Thymus (tissue), 11 donors: Measurements from ENCODE around the gene AHCYL1. TPM values are rescaled to one million over a fixed set of nuclear protein-coding genes. Genes with fewer than 3 reads are reported as not detected.

Experiments used
- DNase-seq, 9 donors: peaks; one replicate each; pipeline ENCODE4 v3.0.0-alpha.2; 2013; ENCODE audit warnings: low spot score in 9 of 9, low read depth in 6 of 9, missing footprints in 1 of 9
- H3K27ac ChIP-seq, 2 donors: one replicate each; pipeline ENCODE4 v1.5.1; 2013; ENCODE audit warnings: control low read depth in 1 of 2, low read depth in 1 of 2, low read length in 1 of 2, mild to moderate bottlenecking in 1 of 2, moderate library complexity in 1 of 2
- H3K27me3 ChIP-seq, 2 donors: one replicate each; pipeline ENCODE4 v1.5.1; 2013; ENCODE audit warnings: low read length in 1 of 2; ENCODE audit not compliant: control insufficient read depth in 2 of 2, insufficient read depth in 1 of 2
- H3K36me3 ChIP-seq, 2 donors: one replicate each; pipeline ENCODE4 v1.5.1; 2013; ENCODE audit warnings: low read length in 1 of 2, mild to moderate bottlenecking in 1 of 2, moderate library complexity in 1 of 2; ENCODE audit not compliant: control insufficient read depth in 2 of 2, insufficient read depth in 2 of 2
- H3K4me1 ChIP-seq, 2 donors: one replicate each; pipeline ENCODE4 v1.5.1; 2013; ENCODE audit warnings: low read length in 2 of 2; ENCODE audit not compliant: control insufficient read depth in 2 of 2, insufficient read depth in 2 of 2
- H3K4me3 ChIP-seq, 2 donors: one replicate each; pipeline ENCODE4 v1.5.1; 2013; ENCODE audit warnings: low read length in 2 of 2, control low read depth in 1 of 2, mild to moderate bottlenecking in 1 of 2
- H3K9me3 ChIP-seq, 2 donors: one replicate each; pipeline ENCODE4 v1.5.1; 2013; ENCODE audit warnings: low read length in 1 of 2, mild to moderate bottlenecking in 1 of 2; ENCODE audit not compliant: control insufficient read depth in 2 of 2, insufficient read depth in 1 of 2
- WGBS: extraction: QIAGEN DNeasy Blood & Tissue Kit; methylation state at CpG from one replicate; pipeline ENCODE4 v1.1.7; 2013; 5-methylcytosine and 5-hydroxymethylcytosine counted together
- polyA plus RNA-seq: library from polyadenylated mRNA; stranded (reverse); fragments of 200-250 nt; gene quantifications from one replicate; pipeline ENCODE4 v1.2.3, GENCODE V29; 2013
- total RNA-seq: library from RNA; stranded (reverse); fragments of 120-200 nt; gene quantifications from one replicate; pipeline ENCODE4 v1.2.4, GENCODE V29; 2013
- donor health status: healthy.

AHCYL1 gene
- total and polyA plus RNA-seq, 2 donors, result 19.3 to 33.7 TPM

DNA sequence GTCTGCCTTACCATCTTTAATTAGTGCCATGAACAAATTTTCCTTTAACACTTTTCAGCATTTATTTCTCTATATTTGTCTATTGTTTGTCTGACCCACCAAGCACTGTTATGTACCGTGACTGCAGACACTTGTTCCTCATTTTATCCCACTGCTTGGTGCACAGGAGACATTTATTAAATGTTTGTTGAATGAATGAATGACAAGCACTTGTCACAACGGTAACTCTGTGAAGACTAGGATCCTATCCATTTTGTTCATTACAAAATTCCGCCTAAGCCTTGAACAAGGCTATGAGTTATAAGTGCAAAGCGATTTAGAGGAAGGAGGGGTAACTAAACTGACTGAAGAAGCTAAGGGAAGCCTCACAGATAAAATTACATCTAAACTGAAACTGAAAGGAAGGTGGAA lies 49.5 kb downstream of the AHCYL1 start:
- Histone ChIP-seq H3K27me3 (no peaks in the 10 kb centered on the region), H3K4me1 (peaks cover 13 to 18% of the 10 kb centered on the region in 2 donors), H3K27ac (peak overlapping the region; percentile 87 to 92), H3K36me3 (peaks cover 11 to 12% of the 10 kb centered on the region in 2 donors), H3K4me3 (peak overlapping the region; percentile 67 to 89), H3K9me3 (no peaks in the 10 kb centered on the region)
- 48% methylated on average over 4 of the region's 4 CpGs for WGBS
- no peak for DNase-seq

- no peaks in the 10 kb centered on the region for H3K9me3 ChIP-seq
- peaks cover 17 to 18% of the 10 kb centered on the region in 2 donors for H3K36me3 ChIP-seq
- under 1% methylated on average over 66 of the region's 66 CpGs for WGBS
- H3K4me3 ChIP-seq, result peak within 1 kb of the TSS; percentile 67 to 89
- peaks cover 13 to 18% of the 10 kb centered on the region in 2 donors for H3K4me1 ChIP-seq
- no peaks in the 10 kb centered on the region for H3K27me3 ChIP-seq
- DNase-seq, result peak; percentile 92 to 99 (median 95)
- peak within 1 kb of the TSS; percentile 87 to 92 for H3K27ac ChIP-seq
These were observed 50.1 kb downstream of the AHCYL1 start, which contains the start of gene STRIP1 for GRCh38 chr1:110034451-110035235. Gene STRIP1, plus strand, starts transcription at chr1:110034624. Its CDS starts 14 bp downstream, at chr1:110034638.

GRCh38 chr1:110035236-110035752 lies 50.7 kb downstream of the AHCYL1 start:
- H3K36me3 ChIP-seq, result peaks cover 23 to 25% of the 10 kb centered on the region in 2 donors
- peak overlapping the region in 1 of 2 donors; percentile 38 for H3K27ac ChIP-seq
- no peaks in the 10 kb centered on the region for H3K27me3 ChIP-seq
- peak overlapping the region; percentile 67 to 89 for H3K4me3 ChIP-seq
- DNase-seq, result no peak
- peaks cover 13 to 18% of the 10 kb centered on the region in 2 donors for H3K4me1 ChIP-seq
- no peaks in the 10 kb centered on the region for H3K9me3 ChIP-seq
- 12% methylated on average over 16 of the region's 16 CpGs for WGBS

DNA sequence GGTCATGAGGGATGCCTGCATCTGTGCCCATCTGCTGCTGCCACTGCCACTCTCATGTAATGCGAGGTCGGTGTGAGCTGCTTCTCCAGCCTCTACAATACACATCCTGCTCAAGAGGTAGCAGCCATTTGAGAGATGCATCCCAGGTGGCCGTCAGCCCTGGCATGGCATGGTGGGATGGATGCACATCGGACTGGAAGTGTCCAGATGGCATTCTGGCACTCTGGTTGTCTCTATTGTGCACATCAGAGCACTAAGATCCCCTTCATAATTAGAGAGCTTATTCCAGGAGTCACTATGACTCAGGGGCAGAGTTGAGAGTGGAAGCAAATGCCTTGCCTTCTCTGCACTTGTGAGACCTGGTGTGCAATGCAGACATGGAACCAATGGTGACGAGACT lies 53.7 kb downstream of the AHCYL1 start:
- H3K4me3 ChIP-seq, result no peak overlapping the region
- no peak for DNase-seq
- H3K4me1 ChIP-seq, result peaks cover 13% of the 10 kb centered on the region in 2 donors
- no peak overlapping the region for H3K27ac ChIP-seq
- peaks cover 52 to 54% of the 10 kb centered on the region in 2 donors for H3K36me3 ChIP-seq
- H3K27me3 ChIP-seq, result no peaks in the 10 kb centered on the region
- H3K9me3 ChIP-seq, result no peaks in the 10 kb centered on the region
- WGBS, result 96% methylated on average over 5 of the region's 5 CpGs

DNA sequence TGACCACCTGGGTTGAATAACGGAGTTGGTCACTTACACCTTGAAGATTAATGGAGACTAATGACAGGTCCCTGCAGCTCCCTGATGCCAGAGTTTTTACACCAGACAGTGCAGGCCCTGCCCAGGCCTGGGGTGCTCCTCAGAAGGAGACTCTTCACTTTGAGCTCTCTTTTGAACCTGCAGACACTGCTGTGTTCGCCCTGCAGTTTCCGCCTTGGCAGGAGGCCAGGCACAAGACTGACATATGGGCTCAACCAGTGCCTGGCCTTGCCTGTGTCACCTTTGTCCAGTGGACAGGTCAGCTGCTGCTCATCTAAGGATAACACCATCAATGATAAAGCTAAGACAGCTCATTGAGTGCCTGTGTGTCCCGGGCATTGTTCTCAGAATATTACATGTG lies 55.1 kb downstream of the AHCYL1 start:
- Histone ChIP-seq H3K9me3 (no peaks in the 10 kb centered on the region), H3K27me3 (no peaks in the 10 kb centered on the region), H3K27ac (no peak overlapping the region), H3K4me3 (no peak overlapping the region), H3K36me3 (peaks cover 63 to 64% of the 10 kb centered on the region in 2 donors), H3K4me1 (peaks cover 8 to 13% of the 10 kb centered on the region in 2 donors)
- 98% methylated on average over 4 of the region's 4 CpGs for WGBS
- no peak for DNase-seq

- H3K9me3 ChIP-seq, result no peaks in the 10 kb centered on the region
- DNase-seq, result no peak
- H3K4me3 ChIP-seq, result no peak overlapping the region
- no peaks in the 10 kb centered on the region for H3K27me3 ChIP-seq
- no peak overlapping the region for H3K27ac ChIP-seq
- 94% methylated on average over 4 of the region's 4 CpGs for WGBS
- H3K36me3 ChIP-seq, result peaks cover 72 to 73% of the 10 kb centered on the region in 2 donors
- peaks cover 3 to 7% of the 10 kb centered on the region in 2 donors for H3K4me1 ChIP-seq
These were observed 56.0 kb downstream of the AHCYL1 start for GRCh38 chr1:110040548-110040947.

DNA sequence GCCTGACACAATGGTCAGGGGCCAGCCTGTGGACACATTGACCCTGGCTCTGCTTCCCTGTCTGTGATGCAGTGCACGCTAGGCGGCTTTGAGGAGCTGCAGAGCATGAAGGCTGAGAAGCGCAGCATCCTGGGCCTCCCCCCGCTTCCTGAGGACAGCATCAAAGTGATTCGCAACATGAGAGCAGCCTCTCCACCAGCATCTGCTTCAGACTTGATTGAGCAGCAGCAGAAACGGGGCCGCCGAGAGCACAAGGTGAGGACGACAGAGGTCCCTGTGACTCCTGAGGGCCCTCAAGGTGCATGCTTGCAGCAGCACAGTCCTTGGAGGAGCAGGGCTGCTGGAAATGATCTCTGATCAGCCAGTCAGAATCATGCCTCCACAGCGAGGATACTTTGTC lies 58.5 kb downstream of the AHCYL1 start:
- Histone ChIP-seq H3K4me3 (no peak overlapping the region), H3K4me1 (no peaks in the 10 kb centered on the region), H3K36me3 (peaks cover 88 to 94% of the 10 kb centered on the region in 2 donors), H3K27ac (no peak overlapping the region), H3K9me3 (no peaks in the 10 kb centered on the region), H3K27me3 (no peaks in the 10 kb centered on the region)
- 98% methylated on average over 10 of the region's 10 CpGs for WGBS
- no peak for DNase-seq

DNA sequence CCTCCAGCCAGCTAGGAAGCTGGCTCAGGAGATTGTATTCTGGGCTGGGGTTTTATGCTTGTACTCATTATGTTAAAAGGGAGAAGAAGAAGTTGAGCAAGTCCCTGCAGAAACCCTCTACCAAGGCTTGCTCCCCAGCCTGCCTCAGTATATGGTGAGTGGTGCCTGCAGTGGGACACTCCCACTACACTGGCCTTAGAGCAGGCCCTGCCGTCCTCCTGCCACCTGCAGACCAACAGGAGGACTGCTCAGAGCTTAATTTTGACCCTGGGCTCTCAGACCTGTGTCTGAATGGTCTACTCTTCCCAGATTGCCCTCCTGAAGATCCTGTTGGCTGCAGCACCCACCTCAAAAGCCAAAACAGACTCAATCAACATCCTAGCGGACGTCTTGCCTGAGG lies 62.9 kb downstream of the AHCYL1 start:
- DNase-seq, result no peak
- Histone ChIP-seq H3K4me3 (no peak overlapping the region), H3K4me1 (no peaks in the 10 kb centered on the region), H3K9me3 (no peaks in the 10 kb centered on the region), H3K27ac (no peak overlapping the region), H3K27me3 (no peaks in the 10 kb centered on the region), H3K36me3 (peaks cover 84 to 94% of the 10 kb centered on the region in 2 donors)
- 97% methylated on average over 3 of the region's 3 CpGs for WGBS

GRCh38 chr1:110048240-110048639 lies 63.7 kb downstream of the AHCYL1 start:
- H3K4me3 ChIP-seq, result no peak overlapping the region
- H3K9me3 ChIP-seq, result no peaks in the 10 kb centered on the region
- no peaks in the 10 kb centered on the region for H3K27me3 ChIP-seq
- DNase-seq, result no peak
- H3K27ac ChIP-seq, result no peak overlapping the region
- H3K36me3 ChIP-seq, result peaks cover 85 to 94% of the 10 kb centered on the region in 2 donors
- H3K4me1 ChIP-seq, result no peaks in the 10 kb centered on the region
- WGBS, result 96% methylated on average over 5 of the region's 5 CpGs
